ENCODE measurements around the gene SYNRG. TPM values are rescaled to one million over a fixed set of nuclear protein-coding genes. Genes with fewer than 3 reads are reported as not detected.

SYNRG gene
- total RNA-seq, 1 donor, result 22.5 TPM

GRCh38 chr17:37547986-37548385 is 61.2 kb downstream of the SYNRG start:
- no peak overlapping the region for H3K4me3 ChIP-seq (ENCODE audit: low read depth, low read length)
- no peak for DNase-seq (ENCODE audit: low read depth)
- no peak for TF ChIP-seq CTCF (IDR thresholded peaks at IDR 0.05; ENCODE audit: insufficient read depth, low read length)

- DNase-seq (ENCODE audit: low read depth), result peak; percentile 20
- no peak for TF ChIP-seq CTCF (IDR thresholded peaks at IDR 0.05; ENCODE audit: insufficient read depth, low read length)
- H3K4me3 ChIP-seq (ENCODE audit: low read depth, low read length), result no peak overlapping the region
Measured at GRCh38 chr17:37546302-37546701, 62.9 kb downstream of the SYNRG start.

- DNase-seq (ENCODE audit: low read depth), result no peak
- no peak overlapping the region for H3K4me3 ChIP-seq (ENCODE audit: low read depth, low read length)
- TF ChIP-seq CTCF (IDR thresholded peaks at IDR 0.05; ENCODE audit: insufficient read depth, low read length), result no peak
Measured at GRCh38 chr17:37545486-37545885, 63.7 kb downstream of the SYNRG start.

GRCh38 chr17:37543637-37544052 is 65.6 kb downstream of the SYNRG start:
- no peak for TF ChIP-seq CTCF (IDR thresholded peaks at IDR 0.05; ENCODE audit: insufficient read depth, low read length)
- H3K4me3 ChIP-seq (ENCODE audit: low read depth, low read length), result no peak overlapping the region
- DNase-seq (ENCODE audit: low read depth), result no peak

- peak; percentile 74 for DNase-seq (ENCODE audit: low read depth)
- no peak overlapping the region for H3K4me3 ChIP-seq (ENCODE audit: low read depth, low read length)
- TF ChIP-seq CTCF (IDR thresholded peaks at IDR 0.05; ENCODE audit: insufficient read depth, low read length), result no peak
Measured at GRCh38 chr17:37541880-37542660, 67.1 kb downstream of the SYNRG start.

- DNase-seq (ENCODE audit: low read depth), result no peak
- no peak for TF ChIP-seq CTCF (IDR thresholded peaks at IDR 0.05; ENCODE audit: insufficient read depth, low read length)
- H3K4me3 ChIP-seq (ENCODE audit: low read depth, low read length), result no peak overlapping the region
Measured at GRCh38 chr17:37538981-37539659, 70.1 kb downstream of the SYNRG start.

Data from fibroblast of the aortic adventitia (primary cell).